Activated CD8-positive, alpha-beta T cell treated with anti-CD3 and anti-CD28 coated beads for 36 hours (primary cell): ENCODE data around the gene MEOX1. TPM values are rescaled to one million over a fixed set of nuclear protein-coding genes. Genes with fewer than 3 reads are reported as not detected.

Source experiments
- ATAC-seq: fragments of 200-7000 bp; cut with Tn5 transposase; one replicate; pipeline ENCODE4 v1.10.0; 2021; ENCODE audit warnings: mild to moderate bottlenecking, moderate library complexity
- CTCF ChIA-PET: fragments of 350-600 bp; sonication (Branson Sonifier 250); formaldehyde crosslinking; loops from one replicate; lab custom pipeline; 2021; ENCODE audit warnings: antibody characterized with exemption; lab: Charles Lee
- POLR2A ChIA-PET: fragments of 350-600 bp; sonication (Branson Sonifier 250); formaldehyde crosslinking; loops from one replicate; lab custom pipeline; 2021; ENCODE audit warnings: antibody characterized with exemption; lab: Charles Lee
- DNase-seq: peaks from one replicate; pipeline ENCODE4 v3.0.0-alpha.2; 2020
- H3K27ac Mint-ChIP-seq: one replicate; pipeline ENCODE4 v1.8.0; 2021; ENCODE audit warnings: mild to moderate bottlenecking, mixed read lengths
- H3K27me3 Mint-ChIP-seq: one replicate; pipeline ENCODE4 v1.8.0; 2021; ENCODE audit warnings: mixed read lengths
- H3K36me3 Mint-ChIP-seq: one replicate; pipeline ENCODE4 v1.8.0; 2021; ENCODE audit warnings: low read depth, mixed read lengths
- H3K4me1 Mint-ChIP-seq: one replicate; pipeline ENCODE4 v1.8.0; 2021; ENCODE audit warnings: low read depth, mixed read lengths
- H3K4me3 Mint-ChIP-seq: one replicate; pipeline ENCODE4 v1.8.0; 2021; ENCODE audit warnings: mild to moderate bottlenecking, moderate library complexity, mixed read lengths
- H3K9me3 Mint-ChIP-seq: one replicate; pipeline ENCODE4 v1.8.0; 2021; ENCODE audit warnings: mixed read lengths
- intact Hi-C: fragments of 100-400 bp; cut with micrococcal nuclease; formaldehyde crosslinking; loops from one replicate; pipeline ENCODE4 v1.10.0; 2022
- total RNA-seq, 2 experiments: library from RNA; stranded (reverse); gene quantifications; one replicate each; pipeline ENCODE4 v1.2.3, GENCODE V29; 2021
- TF ChIP-seq, protein P1 (sequence below): fragments of 200-600 bp; IDR thresholded peaks from one replicate; pipeline ENCODE4 v1.8.0; 2022; ENCODE audit warnings: antibody characterized with exemption, mild to moderate bottlenecking

The MEOX1 gene
- total RNA-seq, 2 experiments from 2014 or later, result 0.45 to 0.47 TPM

DNA sequence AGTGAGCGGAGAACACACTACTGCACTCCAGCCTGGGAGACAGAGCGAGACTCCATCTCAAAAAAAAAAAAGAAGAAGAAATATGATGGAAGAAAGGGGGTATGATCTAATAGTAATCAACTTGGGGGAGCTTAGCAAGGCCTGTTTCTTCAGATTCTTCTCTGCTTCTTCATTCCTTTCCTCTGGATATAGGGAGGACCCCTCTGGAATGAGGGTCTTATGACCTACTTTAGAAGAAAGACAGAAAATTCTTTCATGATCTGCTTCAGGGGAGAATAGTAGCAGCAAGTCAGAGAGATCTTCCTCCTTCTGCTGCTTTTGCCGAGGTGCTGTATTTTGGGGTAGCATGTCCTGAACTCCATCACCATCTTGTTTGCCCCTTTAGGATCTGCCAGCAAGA is 70.7 kb downstream of the MEOX1 start:
- intact Hi-C loops, result no loop called here
- ChIA-PET POLR2A (interaction anchor here (0.6 to 1.2 kb wide), 2 partner anchors 14 to 1219 kb away, joined by 3 read pairs; no protein-coding TSS in a partner anchor), CTCF (interaction anchor here (0.6 to 2.0 kb wide), 3 partner anchors 10 to 83 kb away, joined by 3 to 7 read pairs (median 5); no protein-coding TSS in a partner anchor)
- Mint-ChIP-seq H3K4me1 (no peaks in the 10 kb centered on the region), H3K9me3 (no peaks in the 10 kb centered on the region), H3K27ac (no peak overlapping the region), H3K4me3 (no peak overlapping the region), H3K27me3 (no peaks in the 10 kb centered on the region), H3K36me3 (no peaks in the 10 kb centered on the region)
- DNase-seq, result no peak
- TF ChIP-seq, protein P1, sequence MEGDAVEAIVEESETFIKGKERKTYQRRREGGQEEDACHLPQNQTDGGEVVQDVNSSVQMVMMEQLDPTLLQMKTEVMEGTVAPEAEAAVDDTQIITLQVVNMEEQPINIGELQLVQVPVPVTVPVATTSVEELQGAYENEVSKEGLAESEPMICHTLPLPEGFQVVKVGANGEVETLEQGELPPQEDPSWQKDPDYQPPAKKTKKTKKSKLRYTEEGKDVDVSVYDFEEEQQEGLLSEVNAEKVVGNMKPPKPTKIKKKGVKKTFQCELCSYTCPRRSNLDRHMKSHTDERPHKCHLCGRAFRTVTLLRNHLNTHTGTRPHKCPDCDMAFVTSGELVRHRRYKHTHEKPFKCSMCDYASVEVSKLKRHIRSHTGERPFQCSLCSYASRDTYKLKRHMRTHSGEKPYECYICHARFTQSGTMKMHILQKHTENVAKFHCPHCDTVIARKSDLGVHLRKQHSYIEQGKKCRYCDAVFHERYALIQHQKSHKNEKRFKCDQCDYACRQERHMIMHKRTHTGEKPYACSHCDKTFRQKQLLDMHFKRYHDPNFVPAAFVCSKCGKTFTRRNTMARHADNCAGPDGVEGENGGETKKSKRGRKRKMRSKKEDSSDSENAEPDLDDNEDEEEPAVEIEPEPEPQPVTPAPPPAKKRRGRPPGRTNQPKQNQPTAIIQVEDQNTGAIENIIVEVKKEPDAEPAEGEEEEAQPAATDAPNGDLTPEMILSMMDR, result no peak
- ATAC-seq, result no peak

Other genes with a start within 250 kb of the MEOX1 start
- gene DHX8, start 177.9 kb downstream of the MEOX1 start, total RNA-seq, result 10 to 100 TPM; 43.0 to 45.1 TPM
- gene ETV4, start 115.6 kb downstream of the MEOX1 start, total RNA-seq, result 1 to 10 TPM; 5.0 to 5.4 TPM
- not detected for gene SOST, start 96.9 kb upstream of the MEOX1 start, total RNA-seq
- 10 to 100 TPM; 24.7 to 26.3 TPM for gene DUSP3, start 117.1 kb upstream of the MEOX1 start, total RNA-seq
- gene CFAP97D1, start 118.5 kb upstream of the MEOX1 start, total RNA-seq, result under 1 TPM in 1 of 2 experiments, not detected in 1; 0.07 TPM
- gene MPP3, start 171.2 kb upstream of the MEOX1 start, total RNA-seq, result under 1 TPM; 0.27 to 0.31 TPM
- not detected for gene CD300LG, start 185.3 kb upstream of the MEOX1 start, total RNA-seq
- gene MPP2, start 245.6 kb upstream of the MEOX1 start, total RNA-seq, result 1 to 10 TPM; 6.0 TPM